ENCODE measurements around the gene NEGR1. TPM values are rescaled to one million over a fixed set of nuclear protein-coding genes. Genes with fewer than 3 reads are reported as not detected.

NEGR1 gene
- total RNA-seq, 4 donors from 2014 or later = 0.49 to 8.8 (median 2.7) TPM

DNA sequence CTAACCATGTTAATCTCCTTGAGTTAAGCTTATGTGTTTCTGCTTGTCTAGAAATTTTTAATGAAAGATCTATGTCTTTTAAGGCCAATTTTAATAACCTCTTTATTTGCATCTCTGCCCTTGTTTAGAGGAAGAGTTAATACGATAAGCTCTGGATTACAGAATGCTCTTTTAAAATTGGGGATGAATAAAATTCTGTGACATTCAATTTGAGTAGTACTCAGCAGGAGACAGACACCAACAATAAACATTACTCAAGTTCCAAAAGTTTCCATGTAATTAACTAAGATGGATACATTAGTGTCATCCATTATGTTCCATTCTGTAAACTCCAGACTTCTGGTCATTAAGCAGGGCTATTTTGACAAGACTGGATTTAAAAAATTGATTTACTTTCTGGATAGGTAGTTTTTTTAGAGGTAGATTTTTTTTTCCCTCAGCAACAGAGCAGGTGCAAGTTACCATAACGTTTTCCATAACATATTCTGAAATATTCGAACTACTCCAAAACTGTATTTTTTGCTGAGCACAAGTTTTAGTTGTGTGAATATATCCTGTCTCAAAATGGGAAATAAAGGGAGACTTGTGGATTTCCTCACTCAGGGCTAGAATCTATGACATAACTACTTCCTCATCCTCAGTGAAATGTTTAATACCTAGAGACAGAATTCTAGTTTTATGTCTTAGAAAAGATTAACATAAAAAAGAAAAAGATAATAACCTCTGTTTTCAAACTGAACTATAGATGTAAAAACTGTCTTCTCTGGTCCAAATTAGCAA, 221.7 kb downstream of the NEGR1 start:
- H3K27me3 ChIP-seq = no peaks in the 10 kb centered on the region
- H3K4me3 ChIP-seq = no peak overlapping the region
- intact Hi-C loops (cut with DNase I) = no loop called here
- no peaks in the 10 kb centered on the region for H3K9me3 ChIP-seq
- no peaks in the 10 kb centered on the region for H3K36me3 ChIP-seq
- H3K27ac ChIP-seq = no peak overlapping the region
- TF ChIP-seq, protein P1, sequence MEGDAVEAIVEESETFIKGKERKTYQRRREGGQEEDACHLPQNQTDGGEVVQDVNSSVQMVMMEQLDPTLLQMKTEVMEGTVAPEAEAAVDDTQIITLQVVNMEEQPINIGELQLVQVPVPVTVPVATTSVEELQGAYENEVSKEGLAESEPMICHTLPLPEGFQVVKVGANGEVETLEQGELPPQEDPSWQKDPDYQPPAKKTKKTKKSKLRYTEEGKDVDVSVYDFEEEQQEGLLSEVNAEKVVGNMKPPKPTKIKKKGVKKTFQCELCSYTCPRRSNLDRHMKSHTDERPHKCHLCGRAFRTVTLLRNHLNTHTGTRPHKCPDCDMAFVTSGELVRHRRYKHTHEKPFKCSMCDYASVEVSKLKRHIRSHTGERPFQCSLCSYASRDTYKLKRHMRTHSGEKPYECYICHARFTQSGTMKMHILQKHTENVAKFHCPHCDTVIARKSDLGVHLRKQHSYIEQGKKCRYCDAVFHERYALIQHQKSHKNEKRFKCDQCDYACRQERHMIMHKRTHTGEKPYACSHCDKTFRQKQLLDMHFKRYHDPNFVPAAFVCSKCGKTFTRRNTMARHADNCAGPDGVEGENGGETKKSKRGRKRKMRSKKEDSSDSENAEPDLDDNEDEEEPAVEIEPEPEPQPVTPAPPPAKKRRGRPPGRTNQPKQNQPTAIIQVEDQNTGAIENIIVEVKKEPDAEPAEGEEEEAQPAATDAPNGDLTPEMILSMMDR (IDR thresholded peaks at IDR 0.05) = no peak
- no peak for TF ChIP-seq POLR2A (IDR thresholded peaks at IDR 0.05)
- DNase-seq = no peak
- WGBS, 2 donors = 42 to 67% methylated on average over 3 of the region's 3 CpGs
- H3K4me1 ChIP-seq = no peaks in the 10 kb centered on the region

DNA sequence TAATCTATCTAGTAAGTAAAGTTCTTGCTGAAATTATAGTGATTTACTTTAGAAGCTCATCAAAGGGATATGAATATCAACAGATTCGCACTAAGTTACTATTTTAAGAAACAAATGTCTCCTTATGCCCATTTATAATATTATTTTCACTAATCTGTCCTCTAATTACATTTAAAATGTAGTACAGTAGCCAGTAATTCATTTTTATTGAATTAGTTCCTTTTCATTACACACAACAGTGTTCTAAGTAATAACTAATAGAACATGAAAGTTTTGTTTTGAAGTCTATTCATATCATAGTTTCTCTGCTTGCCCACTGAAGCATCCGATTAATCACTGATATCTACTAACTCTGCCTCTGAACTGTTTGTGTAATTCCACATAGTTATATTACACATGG, 225.8 kb downstream of the NEGR1 start:
- Histone ChIP-seq H3K36me3 (no peaks in the 10 kb centered on the region), H3K4me3 (no peak overlapping the region), H3K27ac (no peak overlapping the region), H3K27me3 (no peaks in the 10 kb centered on the region), H3K9me3 (no peaks in the 10 kb centered on the region), H3K4me1 (no peaks in the 10 kb centered on the region)
- 64 to 70% methylated on average over 2 of the region's 2 CpGs for WGBS, 2 donors
- no peak for DNase-seq
- TF ChIP-seq, protein P1 (IDR thresholded peaks at IDR 0.05) = no peak
- no peak for TF ChIP-seq POLR2A (IDR thresholded peaks at IDR 0.05)
- intact Hi-C loops (cut with DNase I) = no loop called here

DNA sequence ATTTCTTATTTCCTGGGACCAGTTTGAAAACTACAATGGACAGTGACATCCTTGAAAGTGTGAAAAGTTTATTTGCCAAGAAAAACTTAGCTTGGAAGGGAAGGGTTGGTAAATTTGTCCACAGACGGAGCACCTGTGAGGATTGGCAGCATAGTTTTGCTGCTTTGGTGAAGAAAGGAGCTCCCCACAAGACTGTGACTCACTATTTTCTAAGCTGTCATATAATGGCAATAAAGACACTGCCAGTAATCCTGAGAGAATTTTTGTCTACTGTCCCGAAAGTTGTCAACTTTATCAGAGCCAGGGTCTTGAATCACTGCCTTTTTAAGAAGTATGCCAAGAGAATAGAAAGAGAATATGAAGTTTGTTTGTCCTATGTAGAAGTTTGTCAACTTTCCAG, 230.8 kb downstream of the NEGR1 start:
- intact Hi-C loops (cut with DNase I) = no loop called here
- Histone ChIP-seq H3K9me3 (no peaks in the 10 kb centered on the region), H3K36me3 (no peaks in the 10 kb centered on the region), H3K27ac (no peak overlapping the region), H3K4me1 (no peaks in the 10 kb centered on the region), H3K4me3 (no peak overlapping the region), H3K27me3 (no peaks in the 10 kb centered on the region)
- TF ChIP-seq, protein P1 (IDR thresholded peaks at IDR 0.05) = no peak
- no peak for TF ChIP-seq POLR2A (IDR thresholded peaks at IDR 0.05)
- WGBS, 2 donors = 6 to 35% methylated on average over 2 of the region's 2 CpGs
- no peak for DNase-seq

DNA sequence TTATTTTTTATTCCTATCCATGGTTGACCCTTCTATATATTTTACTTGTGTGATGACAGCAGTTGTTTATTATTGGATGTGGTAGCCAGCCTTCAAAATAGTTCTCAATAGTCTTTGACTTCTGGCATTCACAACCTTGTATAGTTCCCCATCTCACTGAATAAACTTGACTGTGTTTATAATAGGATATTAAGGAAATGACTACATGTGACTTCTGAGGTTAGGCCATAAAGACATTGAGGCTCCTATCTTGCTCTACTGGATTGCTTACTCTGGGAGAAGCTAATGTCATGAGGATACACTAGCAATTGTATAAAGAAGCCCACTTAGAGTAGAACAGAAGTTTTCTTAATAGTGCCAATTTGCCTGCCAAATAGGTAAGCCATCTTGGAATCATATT, 231.8 kb downstream of the NEGR1 start:
- intact Hi-C loops (cut with DNase I) = no loop called here

DNA sequence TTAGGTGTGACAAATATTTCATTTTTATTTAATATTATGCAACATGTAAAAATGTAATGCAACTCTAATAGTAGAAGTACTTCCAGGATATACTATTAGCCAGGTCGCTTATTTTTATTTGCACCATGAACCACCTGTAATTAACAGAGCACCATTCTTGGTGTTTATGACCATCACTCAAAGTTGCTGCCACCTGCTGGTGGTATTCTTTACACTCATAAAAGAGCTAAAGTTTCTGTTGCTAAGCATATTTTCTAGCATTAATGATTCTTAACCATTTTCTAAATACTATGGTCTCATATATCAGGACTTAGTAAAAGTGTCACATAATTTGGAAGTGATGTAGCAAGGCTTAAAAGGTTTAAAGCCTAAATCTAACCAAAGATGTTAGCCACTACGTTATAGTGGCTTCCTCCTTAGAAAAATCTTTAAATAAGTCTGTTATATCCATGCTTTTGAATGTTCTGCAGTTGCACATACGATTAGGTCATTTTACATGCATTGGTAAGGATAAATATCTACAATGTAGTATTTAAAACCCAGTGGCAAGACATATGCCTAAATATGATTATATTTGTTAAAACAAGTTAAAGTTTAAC, 244.5 kb downstream of the NEGR1 start:
- H3K4me3 ChIP-seq = no peak overlapping the region
- no peaks in the 10 kb centered on the region for H3K4me1 ChIP-seq
- 39 to 45% methylated on average over 3 of the region's 3 CpGs for WGBS, 2 donors
- DNase-seq = no peak
- H3K36me3 ChIP-seq = no peaks in the 10 kb centered on the region
- TF ChIP-seq, protein P1 (IDR thresholded peaks at IDR 0.05) = peak in 4 of 6 experiments; percentile 28 to 49 (median 38)
- TF ChIP-seq POLR2A (IDR thresholded peaks at IDR 0.05) = no peak
- H3K9me3 ChIP-seq = no peaks in the 10 kb centered on the region
- H3K27ac ChIP-seq = no peak overlapping the region
- no peaks in the 10 kb centered on the region for H3K27me3 ChIP-seq
- intact Hi-C loops (cut with DNase I) = no loop called here

More for the DNA sequence above, 231.8 kb downstream of the NEGR1 start:
- TF ChIP-seq, protein P1 (IDR thresholded peaks at IDR 0.05) = no peak
- no peak for TF ChIP-seq POLR2A (IDR thresholded peaks at IDR 0.05)
- Histone ChIP-seq H3K4me3 (no peak overlapping the region), H3K4me1 (no peaks in the 10 kb centered on the region), H3K27ac (no peak overlapping the region), H3K9me3 (no peaks in the 10 kb centered on the region), H3K36me3 (no peaks in the 10 kb centered on the region), H3K27me3 (no peaks in the 10 kb centered on the region)
- no peak for DNase-seq
